Progenitor cell of endocrine pancreas (in vitro differentiated cells): ENCODE results near the gene ITM2A. TPM values are rescaled to one million over a fixed set of nuclear protein-coding genes. Genes with fewer than 3 reads are reported as not detected.

Experiments used
- DNase-seq: peaks from one replicate; pipeline ENCODE4 v3.0.0; 2021; ENCODE audit warnings: low spot score; ENCODE audit not compliant: unreplicated experiment
- H3K27ac Mint-ChIP-seq: 2 replicates; pipeline ENCODE4 v1.8.0; 2021; ENCODE audit warnings: mild to moderate bottlenecking, moderate library complexity, mixed read lengths
- H3K27me3 Mint-ChIP-seq: 2 replicates; pipeline ENCODE4 v1.8.0; 2021; ENCODE audit warnings: mixed read lengths
- H3K36me3 Mint-ChIP-seq: 2 replicates; pipeline ENCODE4 v1.8.0; 2022; ENCODE audit warnings: mixed read lengths; ENCODE audit not compliant: insufficient read depth
- H3K4me1 Mint-ChIP-seq: 2 replicates; pipeline ENCODE4 v1.8.0; 2021; ENCODE audit warnings: low read depth, mixed read lengths
- H3K4me3 Mint-ChIP-seq: 2 replicates; pipeline ENCODE4 v1.8.0; 2021; ENCODE audit warnings: low read depth, mild to moderate bottlenecking, moderate library complexity, mixed read lengths
- H3K9me3 Mint-ChIP-seq: 2 replicates; pipeline ENCODE4 v1.8.0; 2021; ENCODE audit warnings: low read depth, mixed read lengths
- CTCF ChIP-seq: fragments of 200-600 bp; sonication (generic); IDR thresholded peaks from one replicate; pipeline ENCODE4 v1.5.0; 2021; ENCODE audit warnings: antibody characterized with exemption, mild to moderate bottlenecking; ENCODE audit not compliant: unreplicated experiment
- total RNA-seq: library from RNA; stranded (reverse); gene quantifications from 2 replicates; pipeline ENCODE4 v1.2.1, GENCODE V29; 2021

ITM2A gene
- total RNA-seq, 1 donor from 2014 or later, result 3.8 TPM

DNA sequence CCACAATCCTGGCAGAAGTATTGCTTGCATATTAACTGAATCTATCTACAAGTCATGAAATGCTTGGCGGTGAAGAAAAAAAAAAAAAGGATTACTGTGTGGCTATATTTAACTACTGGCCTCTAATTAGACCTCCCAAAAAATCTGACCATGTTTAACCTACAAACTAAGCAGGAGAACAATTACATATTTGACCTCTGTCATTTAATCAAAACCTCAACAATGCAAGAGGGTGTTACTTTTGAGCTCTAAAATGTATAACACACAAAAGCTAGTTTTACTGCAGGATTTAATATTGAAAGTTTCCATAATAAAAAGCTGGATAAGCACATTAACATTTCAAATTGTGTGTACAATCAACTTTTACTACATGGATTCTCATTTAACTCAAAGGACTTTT lies 1.5 kb downstream of the ITM2A start:
- H3K9me3 Mint-ChIP-seq, result peaks cover 8% of the 10 kb centered on the region
- peaks cover 13% of the 10 kb centered on the region for H3K27me3 Mint-ChIP-seq
- no peak for DNase-seq
- no peak overlapping the region for H3K4me3 Mint-ChIP-seq
- no peak for TF ChIP-seq CTCF
- H3K36me3 Mint-ChIP-seq, result no peaks in the 10 kb centered on the region
- no peak overlapping the region for H3K27ac Mint-ChIP-seq
- peaks cover 6% of the 10 kb centered on the region for H3K4me1 Mint-ChIP-seq

DNA sequence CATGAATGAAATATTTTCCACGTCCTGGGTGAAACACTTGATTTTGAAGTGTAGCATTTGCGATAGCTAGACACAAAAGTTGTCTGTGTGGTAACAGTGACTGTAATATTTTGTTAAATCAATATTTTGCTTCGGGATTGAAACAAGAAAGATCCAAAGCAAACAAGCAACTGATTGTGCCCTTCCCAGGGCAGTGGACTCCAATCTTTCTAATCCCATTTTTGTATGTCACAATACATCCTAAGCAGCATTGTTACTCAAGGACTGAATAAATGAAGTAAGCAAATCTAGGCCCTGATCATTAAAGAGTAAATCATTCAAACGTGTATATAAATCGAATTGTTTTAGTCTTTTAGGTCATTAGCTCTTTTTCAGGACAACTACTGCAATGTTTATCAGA lies 2.8 kb downstream of the ITM2A start:
- H3K9me3 Mint-ChIP-seq, result peaks cover 8% of the 10 kb centered on the region
- H3K4me3 Mint-ChIP-seq, result no peak overlapping the region
- peaks cover 6% of the 10 kb centered on the region for H3K4me1 Mint-ChIP-seq
- no peak for DNase-seq
- no peak for TF ChIP-seq CTCF
- H3K27ac Mint-ChIP-seq, result no peak overlapping the region
- H3K27me3 Mint-ChIP-seq, result peaks cover 13% of the 10 kb centered on the region
- no peaks in the 10 kb centered on the region for H3K36me3 Mint-ChIP-seq

DNA sequence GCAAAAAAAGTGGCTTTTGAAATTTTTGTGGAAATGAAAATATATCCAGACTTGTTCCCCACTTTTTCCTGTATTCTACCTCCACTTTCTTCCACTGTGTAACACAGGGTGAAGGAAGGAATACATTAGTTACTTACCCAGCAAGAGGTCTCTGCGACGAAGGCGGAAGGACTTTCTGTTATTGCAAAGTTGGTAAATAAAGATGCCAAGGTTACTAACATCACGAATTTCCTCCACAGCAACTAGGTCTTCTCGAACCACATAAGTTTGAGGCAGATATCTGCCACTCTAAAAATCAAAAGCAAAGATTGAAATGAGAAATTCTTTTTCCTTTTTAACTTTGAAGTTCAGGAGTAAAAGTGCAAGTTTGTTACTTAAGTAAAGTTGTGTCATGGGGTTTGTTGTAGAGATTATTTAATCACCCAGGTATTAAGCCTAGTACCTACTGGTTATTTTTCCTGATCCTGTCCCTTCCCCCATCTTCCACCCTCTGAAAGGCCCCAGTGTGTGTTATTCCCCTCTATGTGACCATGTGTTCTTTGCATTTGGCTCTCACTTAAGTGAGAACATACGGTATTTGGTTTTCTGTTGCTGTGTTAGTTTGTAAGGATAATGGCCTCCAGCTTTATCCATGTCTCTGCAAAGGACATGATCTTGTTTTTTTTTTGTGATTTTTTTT lies 5.8 kb downstream of the ITM2A start:
- Mint-ChIP-seq H3K36me3 (no peaks in the 10 kb centered on the region), H3K27me3 (peaks cover 9% of the 10 kb centered on the region), H3K4me1 (peaks cover 1% of the 10 kb centered on the region), H3K9me3 (peaks cover 13% of the 10 kb centered on the region), H3K4me3 (no peak overlapping the region), H3K27ac (no peak overlapping the region)
- no peak for TF ChIP-seq CTCF
- DNase-seq, result no peak

DNA sequence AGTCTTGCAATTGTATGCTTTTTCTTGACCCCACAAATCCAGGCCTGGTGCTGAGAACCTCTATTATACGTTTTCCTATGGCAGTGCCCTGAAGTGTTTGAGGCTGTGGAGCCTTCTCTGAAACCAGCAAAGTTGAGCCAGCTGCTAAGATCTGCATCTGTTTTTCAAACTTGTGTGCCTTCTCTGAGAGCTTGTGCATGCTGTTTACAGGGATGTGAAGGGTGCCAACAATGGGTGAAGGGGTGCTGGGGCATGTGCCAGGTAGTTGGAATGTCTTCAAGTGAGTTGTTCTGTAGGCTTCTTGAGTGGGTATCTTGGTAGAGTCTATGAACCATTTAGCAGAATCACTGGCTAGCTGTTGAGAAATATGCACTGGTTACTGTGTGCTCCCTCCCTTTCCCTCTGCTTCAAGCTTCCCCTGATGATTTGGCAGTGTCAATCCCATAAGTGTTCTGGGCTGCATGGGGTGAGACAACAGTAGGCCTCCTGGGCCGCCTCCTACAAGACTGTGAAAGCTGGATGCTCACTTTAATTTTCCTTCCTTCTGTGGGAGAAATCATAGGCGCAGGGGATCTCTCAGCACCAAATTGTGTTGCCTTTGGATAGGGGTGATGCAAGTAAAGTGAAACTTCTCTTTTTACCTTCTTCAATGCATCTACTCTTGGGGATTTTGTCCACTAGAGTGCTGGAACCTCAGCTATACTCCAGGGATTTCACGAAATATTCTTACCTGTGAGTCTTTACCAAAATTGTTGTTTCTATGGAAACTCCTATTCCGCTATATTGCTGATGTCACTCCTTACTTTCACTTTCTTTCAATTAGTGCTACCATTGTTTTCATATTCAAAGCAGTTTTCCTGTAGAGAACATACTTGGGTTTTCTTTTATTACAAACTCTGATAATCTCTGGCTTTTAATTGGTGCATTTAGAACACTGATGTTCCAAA lies 30.0 kb downstream of the ITM2A start:
- no peaks in the 10 kb centered on the region for H3K4me1 Mint-ChIP-seq
- no peak for TF ChIP-seq CTCF
- H3K4me3 Mint-ChIP-seq, result no peak overlapping the region
- no peak overlapping the region for H3K27ac Mint-ChIP-seq
- no peak for DNase-seq
- H3K27me3 Mint-ChIP-seq, result no peaks in the 10 kb centered on the region
- H3K36me3 Mint-ChIP-seq, result no peaks in the 10 kb centered on the region
- peaks cover 17% of the 10 kb centered on the region for H3K9me3 Mint-ChIP-seq

GRCh38 chrX:79330022-79330421 lies 37.1 kb downstream of the ITM2A start:
- H3K27ac Mint-ChIP-seq, result no peak overlapping the region

More at GRCh38 chrX:79330022-79330421, 37.1 kb downstream of the ITM2A start:
- TF ChIP-seq CTCF, result no peak
- no peak for DNase-seq
- no peak overlapping the region for H3K4me3 Mint-ChIP-seq
- H3K9me3 Mint-ChIP-seq, result peaks cover 10% of the 10 kb centered on the region
- H3K36me3 Mint-ChIP-seq, result no peaks in the 10 kb centered on the region
- peaks cover 3% of the 10 kb centered on the region for H3K4me1 Mint-ChIP-seq
- no peaks in the 10 kb centered on the region for H3K27me3 Mint-ChIP-seq
